ENCODE measurements around the gene ZC3HAV1.

ZC3HAV1 gene

GRCh38 chr7:139118805-139119485 is 9.4 kb upstream of the ZC3HAV1 start:
- TF ChIP-seq, protein P1, sequence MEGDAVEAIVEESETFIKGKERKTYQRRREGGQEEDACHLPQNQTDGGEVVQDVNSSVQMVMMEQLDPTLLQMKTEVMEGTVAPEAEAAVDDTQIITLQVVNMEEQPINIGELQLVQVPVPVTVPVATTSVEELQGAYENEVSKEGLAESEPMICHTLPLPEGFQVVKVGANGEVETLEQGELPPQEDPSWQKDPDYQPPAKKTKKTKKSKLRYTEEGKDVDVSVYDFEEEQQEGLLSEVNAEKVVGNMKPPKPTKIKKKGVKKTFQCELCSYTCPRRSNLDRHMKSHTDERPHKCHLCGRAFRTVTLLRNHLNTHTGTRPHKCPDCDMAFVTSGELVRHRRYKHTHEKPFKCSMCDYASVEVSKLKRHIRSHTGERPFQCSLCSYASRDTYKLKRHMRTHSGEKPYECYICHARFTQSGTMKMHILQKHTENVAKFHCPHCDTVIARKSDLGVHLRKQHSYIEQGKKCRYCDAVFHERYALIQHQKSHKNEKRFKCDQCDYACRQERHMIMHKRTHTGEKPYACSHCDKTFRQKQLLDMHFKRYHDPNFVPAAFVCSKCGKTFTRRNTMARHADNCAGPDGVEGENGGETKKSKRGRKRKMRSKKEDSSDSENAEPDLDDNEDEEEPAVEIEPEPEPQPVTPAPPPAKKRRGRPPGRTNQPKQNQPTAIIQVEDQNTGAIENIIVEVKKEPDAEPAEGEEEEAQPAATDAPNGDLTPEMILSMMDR (IDR thresholded peaks at IDR 0.05; ENCODE audit: extremely low read depth, insufficient read depth, missing control alignments): no peak
- DNase-seq (ENCODE audit: low spot score): peak; percentile 46
- in situ Hi-C loops (cut with MboI; ENCODE audit: low pct_unique_long_range_greater_than_20kb, low sequenced_read_pairs, unreplicated experiment): no loop called here

- DNase-seq (ENCODE audit: low spot score): peak; percentile 55
- in situ Hi-C loops (cut with MboI; ENCODE audit: low pct_unique_long_range_greater_than_20kb, low sequenced_read_pairs, unreplicated experiment): no loop called here
- TF ChIP-seq, protein P1 (IDR thresholded peaks at IDR 0.05; ENCODE audit: extremely low read depth, insufficient read depth, missing control alignments): no peak
Measured at GRCh38 chr7:139118234-139118804, 8.8 kb upstream of the ZC3HAV1 start.

DNA sequence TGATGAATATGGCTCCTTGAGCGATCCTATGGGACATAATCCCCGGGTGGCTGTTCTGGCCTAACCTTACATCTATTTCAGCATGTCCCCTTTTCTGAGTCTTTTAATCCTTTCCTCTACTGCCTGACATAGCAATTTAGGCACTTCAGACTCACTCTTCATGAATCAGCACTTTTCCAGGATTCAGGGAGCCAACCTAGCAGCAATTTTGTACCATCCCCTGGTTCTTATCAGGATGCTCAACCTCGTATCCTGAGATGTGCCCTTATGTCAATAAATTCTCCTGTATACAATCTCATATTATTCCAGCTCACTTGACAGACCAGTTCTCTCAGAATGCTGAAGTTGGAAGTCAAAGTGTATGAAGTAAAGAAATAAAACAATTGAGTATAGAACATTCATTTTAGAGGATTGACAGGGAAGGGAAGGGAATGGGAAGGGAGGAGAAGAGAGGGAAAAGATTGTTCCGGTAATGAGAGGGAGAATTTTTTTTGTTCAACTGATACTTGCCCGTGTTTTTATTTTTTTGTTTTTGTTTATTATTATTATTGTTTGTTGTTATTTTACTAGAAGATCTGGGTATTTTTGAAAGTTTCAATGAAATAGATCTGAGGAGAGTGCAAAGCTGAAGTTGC is 8.2 kb upstream of the ZC3HAV1 start:
- no peak for DNase-seq (ENCODE audit: low spot score)
- in situ Hi-C loops (cut with MboI; ENCODE audit: low pct_unique_long_range_greater_than_20kb, low sequenced_read_pairs, unreplicated experiment): no loop called here

GRCh38 chr7:139116999-139117398 is 7.5 kb upstream of the ZC3HAV1 start:
- TF ChIP-seq, protein P1 (IDR thresholded peaks at IDR 0.05; ENCODE audit: extremely low read depth, insufficient read depth, missing control alignments): no peak
- no peak for DNase-seq (ENCODE audit: low spot score)
- in situ Hi-C loops (cut with MboI; ENCODE audit: low pct_unique_long_range_greater_than_20kb, low sequenced_read_pairs, unreplicated experiment): no loop called here

More for the DNA sequence above, 8.2 kb upstream of the ZC3HAV1 start:
- TF ChIP-seq, protein P1 (IDR thresholded peaks at IDR 0.05; ENCODE audit: extremely low read depth, insufficient read depth, missing control alignments): no peak

GRCh38 chr7:139115104-139115503 is 5.6 kb upstream of the ZC3HAV1 start:
- in situ Hi-C loops (cut with MboI; ENCODE audit: low pct_unique_long_range_greater_than_20kb, low sequenced_read_pairs, unreplicated experiment): no loop called here
- TF ChIP-seq, protein P1 (IDR thresholded peaks at IDR 0.05; ENCODE audit: extremely low read depth, insufficient read depth, missing control alignments): no peak
- DNase-seq (ENCODE audit: low spot score): no peak

DNA sequence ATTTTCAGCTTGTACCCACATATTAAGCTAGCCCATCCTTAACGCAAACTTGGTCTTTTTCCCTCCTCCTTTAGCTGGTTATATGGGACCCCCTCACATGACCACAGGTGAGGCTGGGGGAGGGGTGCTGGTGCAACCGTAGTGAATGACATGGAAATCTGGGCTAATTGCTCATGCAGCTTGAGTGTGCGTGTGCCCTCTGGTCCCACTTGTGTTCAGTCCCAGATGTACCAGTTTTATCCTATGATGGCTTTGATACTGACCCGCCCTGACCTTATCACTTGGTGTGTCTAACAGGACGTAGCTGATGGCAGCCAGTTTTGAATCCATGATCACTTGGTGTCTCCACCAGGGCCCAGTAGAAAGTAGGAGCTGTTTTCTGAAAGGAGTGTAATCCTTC is 5.1 kb upstream of the ZC3HAV1 start:
- TF ChIP-seq, protein P1 (IDR thresholded peaks at IDR 0.05; ENCODE audit: extremely low read depth, insufficient read depth, missing control alignments): no peak
- in situ Hi-C loops (cut with MboI; ENCODE audit: low pct_unique_long_range_greater_than_20kb, low sequenced_read_pairs, unreplicated experiment): no loop called here
- no peak for DNase-seq (ENCODE audit: low spot score)

Measured in GM13977 (cell line).